Esophagus muscularis mucosa (tissue), 4 donors: ENCODE data around the gene CD1C.

Experiments used
- CTCF ChIP-seq, 3 experiments: fragments of 200-600 bp in 2 of 3; fragments of 450-650 bp in 1 of 3; sonication (generic) in 2 of 3; IDR thresholded peaks; one replicate each; pipeline ENCODE4 v1.5.1; 2017 to 2019; ENCODE audit warnings: antibody characterized with exemption in 3 of 3, mild to moderate bottlenecking in 2 of 3, moderate library complexity in 1 of 3
- EP300 ChIP-seq: sonication (generic); formaldehyde crosslinking; IDR thresholded peaks from one replicate; pipeline ENCODE4 v1.6.1; 2017; ENCODE audit warnings: antibody characterized with exemption
- POLR2A ChIP-seq: fragments of 450-650 bp; IDR thresholded peaks from one replicate; pipeline ENCODE4 v1.6.1; 2017; ENCODE audit warnings: antibody characterized with exemption, moderate library complexity, mild to moderate bottlenecking, low read depth
- POLR2AphosphoS5 ChIP-seq, 2 donors: sonication (generic); formaldehyde crosslinking; IDR thresholded peaks; one replicate each; pipeline ENCODE4 v1.6.1; 2017; ENCODE audit warnings: antibody characterized with exemption in 2 of 2

GRCh38 chr1:158249646-158250045 lies 40.1 kb upstream of the CD1C start:
- TF ChIP-seq CTCF (IDR thresholded peaks at IDR 0.05): no peak
- no peak for TF ChIP-seq POLR2AphosphoS5 (IDR thresholded peaks at IDR 0.05)
- no peak for TF ChIP-seq EP300
- TF ChIP-seq POLR2A: no peak
